ENCODE results near the gene NRIP2. TPM values are rescaled to one million over a fixed set of nuclear protein-coding genes. Genes with fewer than 3 reads are reported as not detected.

Gene NRIP2
- total RNA-seq, 2 experiments from 2014 or later, result not detected

GRCh38 chr12:2824541-2824940, 10.3 kb downstream of the NRIP2 start:
- intact Hi-C loops (cut with DNase I, micrococcal nuclease), result no loop called here
- CTCF ChIA-PET, result no interaction called here
- no peak overlapping the region for H3K27ac Mint-ChIP-seq

GRCh38 chr12:2823483-2823882, 11.4 kb downstream of the NRIP2 start:
- no peaks in the 10 kb centered on the region for H3K27me3 Mint-ChIP-seq
- ATAC-seq (ENCODE audit: poor library complexity) (no peak), DNase-seq (no peak)
- H3K36me3 Mint-ChIP-seq (ENCODE audit: low read depth), result peaks cover 91% of the 10 kb centered on the region
- H3K27me3 ChIP-seq (ENCODE audit: control insufficient read depth in 1 of 2, insufficient read depth in 2 of 2, low read length in 2 of 2), result no peaks in the 10 kb centered on the region
- ChIA-PET CTCF (no interaction called here), POLR2A (no interaction called here)
- no peak for TF ChIP-seq CTCF (IDR thresholded peaks at IDR 0.05)
- no peak overlapping the region for H3K27ac ChIP-seq (ENCODE audit: low read depth in 1 of 2, low read length in 2 of 2)
- no peaks in the 10 kb centered on the region for H3K4me1 ChIP-seq (ENCODE audit: insufficient read depth, low read length)
- H3K9me3 Mint-ChIP-seq, result no peaks in the 10 kb centered on the region
- peaks cover 91% of the 10 kb centered on the region for H3K36me3 ChIP-seq (ENCODE audit: insufficient read depth, low read length)
- no peak overlapping the region for H3K4me3 Mint-ChIP-seq
- no peaks in the 10 kb centered on the region for H3K9me3 ChIP-seq (ENCODE audit: control insufficient read depth in 1 of 2, insufficient read depth in 1 of 2, low read length in 2 of 2)
- H3K4me3 ChIP-seq (ENCODE audit: low read length), result no peak overlapping the region
- H3K27ac Mint-ChIP-seq, result no peak overlapping the region
- intact Hi-C loops (cut with DNase I, micrococcal nuclease), result no loop called here
- no peaks in the 10 kb centered on the region for H3K4me1 Mint-ChIP-seq (ENCODE audit: low read depth)

More at GRCh38 chr12:2824541-2824940, 10.3 kb downstream of the NRIP2 start:
- H3K36me3 ChIP-seq (ENCODE audit: insufficient read depth, low read length), result peaks cover 86% of the 10 kb centered on the region
- H3K4me1 ChIP-seq (ENCODE audit: insufficient read depth, low read length), result no peaks in the 10 kb centered on the region
- POLR2A ChIA-PET, result no interaction called here
- ATAC-seq (ENCODE audit: poor library complexity) (no peak), DNase-seq (no peak)
- H3K27me3 ChIP-seq (ENCODE audit: control insufficient read depth in 1 of 2, insufficient read depth in 2 of 2, low read length in 2 of 2), result no peaks in the 10 kb centered on the region
- Mint-ChIP-seq H3K4me1 (ENCODE audit: low read depth) (no peaks in the 10 kb centered on the region), H3K9me3 (no peaks in the 10 kb centered on the region), H3K27me3 (no peaks in the 10 kb centered on the region), H3K36me3 (ENCODE audit: low read depth) (peaks cover 94% of the 10 kb centered on the region), H3K4me3 (no peak overlapping the region)
- H3K27ac ChIP-seq (ENCODE audit: low read depth in 1 of 2, low read length in 2 of 2), result no peak overlapping the region
- no peak for TF ChIP-seq CTCF (IDR thresholded peaks at IDR 0.05)
- H3K4me3 ChIP-seq (ENCODE audit: low read length), result no peak overlapping the region
- no peaks in the 10 kb centered on the region for H3K9me3 ChIP-seq (ENCODE audit: control insufficient read depth in 1 of 2, insufficient read depth in 1 of 2, low read length in 2 of 2)

GRCh38 chr12:2820432-2820831, 14.4 kb downstream of the NRIP2 start:
- ATAC-seq (ENCODE audit: poor library complexity), result no peak
- no peaks in the 10 kb centered on the region for H3K27me3 Mint-ChIP-seq
- intact Hi-C loops (cut with DNase I, micrococcal nuclease), result no loop called here
- no peak overlapping the region for H3K4me3 Mint-ChIP-seq
- H3K27me3 ChIP-seq (ENCODE audit: control insufficient read depth in 1 of 2, insufficient read depth in 2 of 2, low read length in 2 of 2), result no peaks in the 10 kb centered on the region
- H3K4me1 Mint-ChIP-seq (ENCODE audit: low read depth), result peaks cover 8% of the 10 kb centered on the region
- H3K9me3 ChIP-seq (ENCODE audit: control insufficient read depth in 1 of 2, insufficient read depth in 1 of 2, low read length in 2 of 2), result no peaks in the 10 kb centered on the region
- TF ChIP-seq CTCF (IDR thresholded peaks at IDR 0.05), result no peak
- ChIA-PET CTCF (no interaction called here), POLR2A (no interaction called here)
- H3K27ac Mint-ChIP-seq, result no peak overlapping the region
- H3K27ac ChIP-seq (ENCODE audit: low read depth in 1 of 2, low read length in 2 of 2), result no peak overlapping the region
- no peaks in the 10 kb centered on the region for H3K4me1 ChIP-seq (ENCODE audit: insufficient read depth, low read length)
- DNase-seq, result no peak
- no peak overlapping the region for H3K4me3 ChIP-seq (ENCODE audit: low read length)
- H3K36me3 ChIP-seq (ENCODE audit: insufficient read depth, low read length), result peaks cover 85% of the 10 kb centered on the region
- peaks cover 91% of the 10 kb centered on the region for H3K36me3 Mint-ChIP-seq (ENCODE audit: low read depth)
- H3K9me3 Mint-ChIP-seq, result no peaks in the 10 kb centered on the region
